Stimulated activated CD8-positive, alpha-beta memory T cell treated with anti-CD3 and anti-CD28 coated beads, Interleukin-4, amount 100 ng/mL, for 1 hour (primary cell): ENCODE measurements around the gene VAV2.

Experiments
- DNase-seq, 2 donors: peaks; one replicate each; pipeline ENCODE4 v3.0.0-alpha.2; 2020; ENCODE audit warnings: low read depth in 2 of 2, low spot score in 1 of 2

The VAV2 gene

DNA sequence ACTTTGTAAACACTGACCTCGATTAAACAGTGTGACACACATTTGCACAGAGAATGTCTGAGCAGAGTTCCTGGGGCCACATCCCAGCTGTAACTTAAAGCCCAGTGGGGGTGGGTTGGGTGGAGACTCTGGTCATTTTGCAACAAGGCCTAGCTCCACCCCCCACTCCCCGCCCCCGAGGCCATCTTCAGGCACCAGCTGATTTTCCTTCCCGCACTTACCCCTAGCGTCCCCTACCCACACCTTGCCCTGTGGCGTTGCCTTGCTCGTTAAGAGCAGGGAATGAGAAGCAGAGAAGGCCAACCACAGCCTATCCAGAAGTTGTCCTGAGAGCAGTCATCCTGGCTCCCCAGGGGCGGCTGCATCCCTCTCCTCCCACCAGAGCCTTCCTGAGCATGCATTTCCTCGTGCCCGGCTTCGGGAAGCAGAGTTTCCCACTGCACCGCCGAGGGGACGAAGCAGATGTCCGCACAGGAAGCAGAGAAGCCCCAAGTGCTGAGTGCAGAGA is 152.2 kb downstream of the VAV2 start:
- DNase-seq: no peak

DNA sequence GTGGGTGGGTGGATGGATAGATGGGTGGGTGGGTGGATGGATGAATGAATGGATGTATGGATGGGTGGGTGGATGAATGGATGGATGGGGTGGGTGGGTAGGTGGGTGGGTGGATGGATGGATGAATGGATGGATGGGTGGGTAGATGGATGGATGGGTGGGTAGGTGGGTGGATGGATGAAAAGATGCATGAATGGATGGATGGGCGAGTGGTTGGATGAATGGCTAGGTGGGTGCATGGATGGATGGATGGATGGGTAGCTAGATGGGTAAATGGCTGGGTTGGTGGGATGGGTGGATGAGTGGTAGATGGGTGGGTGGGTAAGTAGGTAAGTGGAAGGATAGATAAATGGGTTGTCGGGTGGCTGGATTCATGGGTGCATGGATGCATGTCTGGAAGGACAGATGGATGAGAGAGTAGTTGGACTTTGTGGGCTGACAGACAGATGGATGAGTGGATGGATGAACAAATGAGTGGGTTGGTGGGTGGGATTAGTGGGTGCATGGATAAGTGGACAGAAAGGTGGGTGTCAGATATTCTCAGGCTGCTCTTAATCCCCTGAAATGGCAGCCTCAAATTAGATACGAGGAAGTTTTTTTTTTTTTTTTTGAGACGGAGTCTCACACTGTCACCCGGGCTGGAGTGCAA is 153.1 kb downstream of the VAV2 start:
- no peak for DNase-seq

DNA sequence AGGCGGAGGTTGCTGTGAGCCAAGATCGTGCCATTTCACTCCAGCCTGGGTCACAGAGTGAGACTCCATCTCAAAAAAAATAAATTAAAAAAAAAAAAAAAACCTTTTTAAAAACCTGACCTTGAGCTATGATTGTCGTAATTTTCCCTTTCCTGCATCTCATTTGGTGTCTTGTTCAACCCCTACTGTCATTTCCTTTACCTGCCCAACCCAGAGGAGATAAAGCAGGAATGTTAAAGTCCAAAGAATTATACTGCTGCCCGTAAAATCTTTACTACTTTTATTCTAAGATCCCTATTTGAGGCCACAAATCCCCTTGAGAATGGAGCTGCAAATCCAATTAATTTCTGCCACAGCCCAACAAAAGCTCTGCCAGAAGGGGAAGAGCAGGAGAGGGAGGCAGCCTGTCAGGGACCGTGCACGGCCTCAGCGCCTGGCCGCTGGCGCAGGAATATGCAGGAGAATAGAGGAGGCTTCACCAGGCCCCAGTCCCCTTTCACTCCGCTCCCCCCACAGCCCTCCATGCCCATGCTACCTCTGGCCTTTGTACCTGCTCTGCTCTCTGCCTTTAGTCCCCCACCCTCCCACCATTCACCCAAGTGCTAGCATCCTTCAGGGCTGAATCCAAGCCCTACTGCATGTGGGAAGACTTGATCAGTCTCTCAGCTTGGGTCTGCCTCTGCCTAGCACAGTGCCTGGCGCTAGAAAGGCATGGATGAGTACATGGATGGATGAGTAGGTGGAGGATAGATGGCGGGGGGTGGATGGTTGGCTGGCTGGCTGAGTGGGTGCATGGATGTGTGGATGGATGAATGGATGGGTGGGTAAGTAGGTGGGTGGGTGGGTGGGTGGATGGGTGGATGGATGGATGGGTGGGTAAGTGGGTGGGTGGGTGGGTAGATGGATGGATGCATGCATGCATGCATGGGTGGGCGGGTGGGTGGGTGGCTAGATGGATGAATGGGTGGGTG is 154.2 kb downstream of the VAV2 start:
- DNase-seq: no peak

DNA sequence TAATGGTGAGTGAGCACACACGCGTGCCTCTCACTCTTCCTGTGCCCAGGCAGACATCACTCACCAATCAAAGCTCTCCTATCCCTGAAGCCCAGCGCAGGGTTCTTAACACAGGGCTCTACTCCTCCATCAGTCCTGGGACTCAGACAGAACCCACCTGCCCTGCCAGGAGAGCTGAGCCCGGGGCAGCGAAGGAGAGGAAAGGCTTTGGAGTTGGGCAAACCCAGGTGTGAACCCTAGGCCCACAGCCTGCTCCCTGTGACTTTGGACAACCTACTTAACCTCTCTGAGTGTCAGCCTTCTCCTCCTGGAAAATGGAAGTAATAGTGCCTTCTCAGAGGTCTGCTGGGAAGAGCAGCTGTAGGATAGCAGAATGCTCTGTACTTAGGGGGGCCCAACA is 155.3 kb downstream of the VAV2 start:
- no peak for DNase-seq

DNA sequence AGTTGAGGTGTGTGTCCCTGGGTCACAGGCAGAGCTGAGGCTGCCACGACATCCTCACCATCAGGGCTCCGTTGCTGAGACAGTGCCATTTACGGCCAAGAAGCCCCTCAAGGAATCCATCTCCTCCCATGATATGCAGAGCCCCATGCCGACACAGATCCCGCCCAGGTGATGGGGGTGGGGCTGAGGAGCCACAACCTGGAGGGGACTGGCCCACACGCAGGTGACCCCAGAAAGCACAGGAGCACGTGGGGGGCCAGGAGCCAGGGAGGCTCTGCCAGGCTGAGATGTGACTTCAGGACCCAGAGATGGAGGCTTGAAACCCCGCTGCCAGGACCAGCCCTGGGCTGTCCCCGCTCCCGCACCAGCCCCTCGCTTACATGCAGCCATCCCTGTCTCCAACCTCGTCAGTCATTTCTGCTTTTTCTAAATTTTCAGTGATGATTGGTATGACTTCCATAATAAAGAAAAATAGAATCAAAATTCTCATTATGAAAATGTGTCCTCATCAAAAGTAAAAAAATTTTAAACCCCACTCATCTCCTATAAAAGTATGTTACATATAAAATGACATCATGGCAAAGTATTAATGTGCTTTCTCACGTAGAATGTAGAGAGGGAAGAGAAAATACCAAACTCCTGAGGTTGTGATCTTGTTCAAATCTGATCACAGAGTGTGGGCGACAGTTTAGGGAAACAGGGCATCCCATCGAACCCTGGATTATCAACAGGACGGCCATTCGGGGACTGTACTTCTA is 155.9 kb downstream of the VAV2 start:
- no peak for DNase-seq

DNA sequence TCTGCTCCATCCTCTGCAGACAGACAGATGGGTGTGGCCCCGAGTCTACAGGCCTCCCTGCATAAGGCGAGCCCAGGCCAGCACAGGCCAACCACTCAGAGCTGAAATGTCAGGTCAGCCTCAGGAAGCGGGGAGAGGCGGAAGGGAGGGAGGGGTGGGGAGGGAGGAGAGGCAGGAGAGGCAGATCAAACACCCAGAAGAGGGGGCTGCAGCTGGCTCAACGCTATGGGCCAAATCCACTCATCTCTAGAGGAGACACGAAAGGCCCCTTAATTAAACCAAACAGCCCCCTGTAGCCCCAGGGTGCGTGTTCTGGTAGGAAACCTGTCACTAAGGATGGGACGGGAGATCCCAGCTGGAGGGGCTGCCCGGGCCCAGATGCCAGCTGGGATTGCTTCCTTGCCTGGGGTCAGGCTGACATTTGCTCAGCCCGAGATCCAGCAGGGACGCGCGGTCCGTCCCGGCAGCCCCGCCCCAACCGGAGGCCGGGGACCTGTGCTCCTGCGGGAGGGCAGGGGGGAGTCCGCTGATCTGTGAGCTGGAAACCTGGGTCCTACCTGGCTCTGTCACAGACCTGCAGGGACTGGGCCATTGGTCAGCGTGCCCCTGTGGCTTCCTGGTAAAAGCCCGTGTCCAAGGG is 156.7 kb downstream of the VAV2 start:
- DNase-seq: no peak

DNA sequence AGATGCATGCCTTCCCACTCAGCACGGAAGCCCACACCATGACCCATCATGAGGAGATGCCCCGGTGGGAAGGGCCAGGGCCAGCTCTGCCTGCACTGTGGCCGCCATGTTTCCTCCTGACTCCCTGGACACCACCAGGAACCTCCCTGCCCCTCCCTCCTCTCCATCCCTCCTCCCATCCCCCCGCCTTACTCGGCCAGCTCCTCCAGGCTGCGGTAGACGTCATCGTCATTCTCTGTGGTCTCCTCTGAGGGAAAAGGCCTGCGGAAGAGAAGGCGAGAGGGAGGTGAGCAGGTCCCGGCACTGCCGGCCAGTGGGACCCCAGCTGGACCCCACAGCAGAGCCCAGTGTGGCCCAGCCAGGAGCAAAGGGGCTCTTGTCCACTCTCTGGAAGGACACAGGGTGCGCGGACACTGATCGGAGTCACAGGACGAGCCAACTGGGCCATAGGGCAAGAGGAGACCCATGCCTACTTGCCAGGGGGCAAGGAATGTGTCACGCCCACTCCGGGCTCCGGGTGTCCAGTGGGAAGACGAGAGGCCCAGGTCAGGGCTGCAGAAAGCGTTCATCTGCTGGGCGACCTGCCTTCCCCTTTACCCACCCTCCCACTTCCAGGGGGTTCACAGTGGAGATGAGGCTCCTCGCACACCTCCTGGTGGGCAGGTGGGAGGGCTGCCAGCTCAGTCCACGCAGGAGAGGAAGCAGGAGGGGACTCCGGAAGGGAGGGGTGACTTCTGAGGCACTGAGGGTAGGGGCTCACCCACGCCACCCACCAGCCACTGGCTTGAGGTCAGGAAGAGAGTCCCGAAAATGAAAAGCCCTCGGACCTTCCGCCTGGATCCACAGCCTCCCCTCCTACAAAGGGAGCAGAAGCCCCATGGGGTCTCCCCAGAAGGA is 157.8 kb downstream of the VAV2 start:
- DNase-seq: no peak

DNA sequence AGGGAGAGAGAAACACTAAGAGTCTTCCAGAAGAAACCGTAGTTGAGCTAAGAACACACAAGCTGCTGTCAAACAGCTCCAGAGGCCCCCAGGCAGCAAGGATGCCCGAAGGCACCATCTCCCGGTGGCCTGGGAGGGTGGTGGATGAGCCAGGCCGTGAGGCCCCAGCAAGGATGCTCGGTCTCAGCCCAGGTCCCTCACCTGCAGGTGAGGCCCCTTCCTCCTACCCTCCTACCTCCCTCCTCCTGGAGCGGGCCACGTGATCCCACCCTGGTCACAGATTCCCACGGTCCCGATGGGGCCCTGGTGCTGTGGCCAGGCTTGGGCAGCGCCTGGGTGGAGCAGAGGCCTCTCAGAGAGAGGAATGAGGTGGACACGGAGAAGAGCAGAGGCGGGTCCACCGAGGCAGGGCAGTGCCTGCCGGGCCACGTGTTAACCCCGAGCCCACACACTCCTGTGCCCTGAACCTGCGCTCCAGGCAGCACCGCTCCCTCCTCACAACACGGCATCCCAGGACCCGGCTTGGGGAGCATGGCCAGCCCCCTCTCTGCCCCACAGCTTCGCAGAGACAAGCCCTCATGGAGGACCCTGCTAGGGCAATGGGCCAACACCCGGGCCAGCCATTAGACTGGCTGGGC is 158.6 kb downstream of the VAV2 start:
- no peak for DNase-seq

DNA sequence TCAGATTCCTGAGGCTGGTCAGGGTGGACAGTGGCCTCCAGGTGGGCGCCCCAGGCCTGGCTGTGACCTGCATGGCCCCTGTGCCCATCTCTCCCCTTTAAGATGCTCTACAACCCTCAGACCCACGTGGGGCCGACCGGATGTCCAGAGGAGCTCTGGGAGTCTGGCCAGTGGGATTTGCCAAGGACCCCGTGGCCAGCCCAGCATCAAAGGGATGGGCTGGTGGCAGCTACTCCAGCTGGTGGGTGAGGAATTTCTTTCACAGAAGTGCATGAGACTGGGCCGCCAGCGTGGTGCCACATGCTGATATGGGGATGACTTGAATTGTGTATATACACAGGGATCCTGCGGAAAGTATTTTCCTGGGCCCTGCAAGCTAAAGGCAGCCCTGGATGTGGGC is 159.2 kb downstream of the VAV2 start:
- DNase-seq: no peak

DNA sequence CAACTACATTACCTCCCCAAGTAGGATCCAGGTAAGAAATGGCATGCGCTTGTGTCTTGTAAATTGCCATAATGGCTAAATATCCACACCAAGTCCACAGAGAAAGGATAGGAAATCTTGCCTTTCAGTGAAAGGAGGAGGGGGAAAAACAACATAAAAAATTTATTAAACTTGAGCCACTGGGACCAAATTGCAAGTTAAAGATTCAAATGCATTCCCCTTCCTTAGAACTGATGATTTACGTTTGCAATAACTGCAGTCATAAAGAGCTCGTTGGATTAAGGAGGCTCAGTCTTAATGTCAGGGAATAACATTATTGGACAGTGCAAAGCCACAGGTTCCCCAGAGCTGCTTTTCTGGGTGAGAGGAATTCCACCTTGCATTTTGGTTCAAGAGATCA is 161.4 kb downstream of the VAV2 start:
- no peak for DNase-seq

DNA sequence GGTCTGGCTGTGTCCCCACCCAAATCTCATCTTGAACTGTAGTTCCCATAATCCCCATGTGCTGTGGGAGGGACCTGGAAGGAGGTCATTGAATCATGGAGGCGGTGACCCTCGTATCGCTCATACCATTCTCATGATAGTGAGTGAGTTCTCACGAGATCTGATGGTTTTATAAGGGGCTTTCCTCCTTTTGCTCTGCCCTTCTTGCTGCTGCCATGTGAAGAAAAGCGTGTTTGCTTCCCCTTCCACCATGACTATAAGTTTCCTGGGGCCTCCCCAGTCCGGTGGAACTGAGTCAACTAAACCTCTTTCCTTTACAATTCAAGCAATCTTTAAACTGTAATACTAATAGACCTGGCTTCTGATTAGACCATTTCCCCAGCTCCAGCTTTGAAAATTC is 161.8 kb downstream of the VAV2 start:
- DNase-seq: no peak

DNA sequence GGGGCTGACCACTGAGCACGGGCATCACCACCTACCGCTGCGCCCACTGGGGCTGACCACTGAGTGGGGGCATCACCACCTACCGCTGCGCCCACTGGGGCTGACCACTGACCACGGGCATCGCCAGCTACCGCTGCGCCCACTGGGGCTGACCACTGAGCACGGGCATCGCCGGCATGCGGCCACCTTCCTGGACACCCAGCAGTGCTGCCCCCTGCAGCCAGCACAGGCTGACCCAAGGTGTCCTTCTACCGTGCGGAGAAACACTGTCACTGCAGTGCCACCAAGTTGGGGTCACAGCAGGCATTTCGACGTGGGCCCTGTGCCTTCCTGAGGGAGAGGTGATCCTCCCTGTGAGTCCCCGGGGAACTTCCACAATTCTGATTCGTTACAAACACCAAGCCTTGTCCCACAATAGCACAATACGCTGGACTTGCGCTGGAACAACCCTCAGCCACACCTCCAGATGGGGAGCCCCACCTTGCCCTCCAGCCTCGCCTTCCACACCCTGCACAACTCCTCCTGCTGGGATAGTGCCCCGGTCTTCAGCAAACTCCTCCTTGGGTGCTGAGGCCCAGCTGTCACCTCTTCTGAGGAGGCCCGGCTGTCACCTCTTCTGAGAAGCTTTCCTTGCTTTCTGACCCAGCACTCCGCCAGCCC is 163.7 kb downstream of the VAV2 start:
- no peak for DNase-seq

DNA sequence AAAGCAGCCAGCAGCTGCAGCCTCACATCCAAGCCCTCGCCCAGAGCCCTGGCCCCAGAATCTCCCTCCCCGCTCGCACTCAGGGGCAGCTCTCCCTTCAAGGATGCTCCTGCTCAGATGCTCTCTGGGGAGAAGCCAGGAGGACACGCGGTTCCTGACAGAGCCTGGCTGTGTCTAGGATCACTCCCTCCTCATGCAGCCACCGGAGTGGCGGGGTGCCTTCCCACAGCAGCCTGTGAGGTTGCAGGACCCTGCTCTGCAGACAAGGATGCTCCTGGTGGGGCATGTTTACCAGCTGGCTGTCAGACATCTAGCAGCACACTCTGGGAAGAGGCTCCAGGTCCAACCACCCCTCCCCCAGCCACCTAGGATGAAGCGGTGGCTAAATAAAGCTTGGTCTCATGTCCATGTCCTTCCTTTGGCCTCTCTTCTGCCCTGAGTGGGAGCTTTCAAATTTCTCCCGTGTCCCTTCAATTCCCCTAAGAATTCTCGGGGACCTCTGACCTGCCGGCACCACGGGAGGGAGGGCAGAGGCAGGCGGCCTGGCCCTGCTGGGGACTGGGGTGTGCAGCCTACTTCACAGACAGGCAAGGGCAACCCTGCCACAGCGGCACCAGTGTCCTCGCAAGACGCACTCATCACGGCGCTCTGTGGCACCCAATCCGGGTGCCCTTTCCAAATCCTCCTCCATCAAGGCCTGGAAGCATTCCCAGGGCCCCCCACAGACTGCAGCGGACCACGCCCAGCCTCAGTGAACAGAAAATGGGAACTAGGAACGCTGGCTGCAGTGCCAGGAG is 165.6 kb downstream of the VAV2 start:
- DNase-seq: no peak

DNA sequence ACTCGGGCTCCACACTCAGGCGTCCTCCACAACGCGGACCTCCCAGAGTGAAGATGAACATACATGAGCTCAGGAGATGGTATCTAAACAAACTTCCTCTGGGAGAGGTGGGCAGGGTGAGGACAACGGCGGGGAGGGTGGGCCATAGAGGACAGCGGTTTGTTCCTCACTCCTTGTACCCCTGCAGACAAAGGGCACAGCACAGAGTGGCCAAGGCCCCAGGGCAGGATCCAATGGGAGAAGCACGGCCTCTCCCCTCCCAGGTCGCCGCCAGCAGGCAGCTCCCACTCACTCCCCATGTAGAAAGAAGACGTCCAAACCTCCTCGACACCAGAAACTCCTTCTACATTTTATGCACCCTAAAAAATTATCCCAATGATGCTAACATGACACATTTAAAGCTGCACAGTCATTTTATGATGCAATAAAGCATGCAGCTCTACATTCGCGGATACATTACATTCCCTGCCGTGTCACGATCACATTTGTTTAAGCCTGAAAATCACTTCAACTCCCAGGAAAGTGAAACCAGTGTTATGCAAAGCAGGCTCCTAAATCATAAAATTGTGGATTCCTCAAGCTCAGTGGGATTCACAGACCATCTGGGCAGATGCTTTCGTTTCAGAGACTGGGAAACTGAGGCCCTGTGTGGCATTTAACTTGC is 166.4 kb downstream of the VAV2 start:
- DNase-seq: no peak

DNA sequence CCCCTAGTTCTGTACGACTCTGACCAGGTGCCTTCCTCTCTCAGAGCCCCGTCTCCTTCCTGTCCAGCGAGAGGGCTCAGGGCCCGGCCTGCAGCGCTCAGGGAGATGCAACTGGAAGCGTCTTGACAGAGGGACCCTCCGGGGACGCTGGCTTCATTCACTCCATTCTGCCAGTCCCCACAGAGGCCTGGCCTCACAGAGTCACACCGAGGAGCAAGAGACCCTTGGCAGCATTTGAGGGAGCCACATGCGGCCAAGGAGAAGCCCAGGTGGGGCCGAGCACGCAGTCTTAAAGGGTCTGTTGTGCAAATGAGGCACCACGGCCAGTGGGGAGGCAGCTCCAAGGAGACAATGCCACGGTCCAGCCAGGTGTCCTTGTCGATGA is 167.3 kb downstream of the VAV2 start:
- no peak for DNase-seq

DNA sequence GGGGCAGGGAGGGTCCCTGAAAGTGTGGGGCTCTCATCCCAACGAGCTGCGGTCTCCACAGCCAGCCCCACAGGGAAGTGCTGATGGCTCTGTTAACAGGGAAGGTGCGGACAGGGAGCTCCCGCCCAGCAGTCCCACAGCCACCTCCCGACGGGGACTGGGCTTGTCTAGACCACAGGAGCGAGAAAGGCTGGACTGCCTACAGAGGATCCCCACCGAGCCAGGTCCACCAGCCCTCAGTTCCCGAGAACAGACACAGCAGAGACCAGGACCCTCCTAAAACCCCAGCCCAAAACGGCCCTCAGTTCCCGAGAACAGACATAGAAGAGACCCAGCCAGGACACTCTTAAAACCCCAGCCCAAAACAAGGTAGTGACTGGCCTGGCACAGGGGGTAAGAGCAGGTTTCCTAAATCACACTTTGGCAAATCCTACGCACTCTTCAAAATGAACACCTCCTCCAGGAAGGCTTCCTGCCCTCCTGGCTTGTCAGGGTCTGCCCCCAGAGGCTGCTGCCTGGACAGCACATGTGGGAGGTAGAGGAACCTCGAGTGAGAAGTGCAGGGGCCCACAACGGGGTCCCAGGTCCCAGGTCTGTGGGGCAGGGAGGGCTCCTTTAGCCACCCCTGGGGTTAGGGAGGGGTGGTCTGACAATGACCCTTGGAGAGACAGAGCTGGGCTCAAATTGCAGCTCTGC is 167.9 kb downstream of the VAV2 start:
- DNase-seq: no peak
